HCT116 (cell line): ENCODE results near the gene SLC1A1. TPM values are rescaled to one million over a fixed set of nuclear protein-coding genes. Genes with fewer than 3 reads are reported as not detected.

Source experiments
- ATAC-seq: fragments of 200-7000 bp; cut with Tn5 transposase; 2 replicates; pipeline ENCODE4 v1.9.1; 2020; ENCODE audit warnings: mild to moderate bottlenecking, moderate library complexity
- BruUV-seq: library from RNA; stranded (reverse); fragments of 400-500 nt; replicated peaks from 2 replicates; lab custom pipeline; 2021; lab: Mats Ljungman, UMichigan
- CTCF ChIA-PET: fragments of 300-600 bp; sonication (Branson Sonifier 250); formaldehyde crosslinking; loops from one replicate; lab custom pipeline; 2021; ENCODE audit warnings: antibody characterized with exemption; lab: Charles Lee
- POLR2A ChIA-PET: fragments of 300-600, 350-600 bp; sonication (Branson Sonifier 250); formaldehyde crosslinking; loops from one replicate; lab custom pipeline; 2021; ENCODE audit warnings: antibody characterized with exemption; lab: Charles Lee
- RAD21 ChIA-PET, 2 experiments: fragments of 300-600 bp; sonication (Branson Sonifier 250); formaldehyde crosslinking; loops; one replicate each; lab custom pipeline; 2023; ENCODE audit warnings: low total read pairs in 2 of 2; ENCODE audit not compliant: uncharacterized antibody in 2 of 2, unreplicated experiment in 2 of 2, low non-redundant PET in 1 of 2; lab: Charles Lee
- DNase-seq: peaks from one replicate; pipeline ENCODE4 v3.0.0-alpha.2; 2010; ENCODE audit warnings: low read depth, low spot score
- H2AFZ ChIP-seq: fragments of 200-600 bp; shearing (Covaris generic), sonication (generic); 2 replicates; pipeline ENCODE4 v1.6.1; 2017; ENCODE audit warnings: low read depth, mixed run types, mixed read lengths, antibody characterized with exemption, low read length; ENCODE audit not compliant: poor library complexity, severe bottlenecking
- H3K27ac ChIP-seq: 2 replicates; pipeline ENCODE4 v1.5.1; 2012; ENCODE audit warnings: low read depth, low read length
- H3K27me3 ChIP-seq: fragments of 200-600 bp; sonication (generic); 2 replicates; pipeline ENCODE4 v1.6.1; 2016; ENCODE audit warnings: mixed run types, low read length, mixed read lengths; ENCODE audit not compliant: insufficient read depth
- H3K36me3 ChIP-seq, 2 experiments: fragments of 200-500 bp in 1 of 2; fragments of 200-600 bp in 1 of 2; sonication (Bioruptor generic) in 1 of 2; sonication (generic) in 1 of 2; 2 replicates each; pipeline versions ENCODE4 v1.5.1 to v1.6.1; 2014 to 2016; ENCODE audit warnings: low read length in 2 of 2, inconsistent platforms in 1 of 2, mixed read lengths in 1 of 2, mixed run types in 1 of 2; ENCODE audit not compliant: insufficient read depth in 2 of 2, control insufficient read depth in 1 of 2
- H3K4me1 ChIP-seq, 2 experiments: fragments of 200-600 bp in 1 of 2; sonication (generic) in 1 of 2; 2 replicates each; pipeline versions ENCODE4 v1.5.1 to v1.6.1; 2012 to 2017; ENCODE audit warnings: low read length in 2 of 2, inconsistent platforms in 1 of 2, mild to moderate bottlenecking in 1 of 2, mixed read lengths in 1 of 2, mixed run types in 1 of 2, moderate library complexity in 1 of 2; ENCODE audit not compliant: insufficient read depth in 2 of 2, control insufficient read depth in 1 of 2
- H3K4me2 ChIP-seq: fragments of 200-600 bp; sonication (generic); 2 replicates; pipeline ENCODE4 v1.6.1; 2017; ENCODE audit warnings: mixed run types, low read length, mixed read lengths
- H3K4me3 ChIP-seq, 2 experiments: fragments of 200-600 bp in 1 of 2; sonication (generic) in 1 of 2; replicated peaks in 1 of 2; 2 replicates each; pipeline ENCODE4 v1.5.1; 2011 to 2016; ENCODE audit warnings: low read length in 2 of 2, control low read depth in 1 of 2, low read depth in 1 of 2, mild to moderate bottlenecking in 1 of 2, mixed read lengths in 1 of 2, mixed run types in 1 of 2
- H3K79me2 ChIP-seq: fragments of 200-600 bp; sonication (generic); 2 replicates; pipeline ENCODE4 v1.6.1; 2017; ENCODE audit warnings: mild to moderate bottlenecking, mixed run types, low read length, moderate library complexity, mixed read lengths; ENCODE audit not compliant: insufficient read depth
- H3K9ac ChIP-seq: fragments of 200-600 bp; sonication (generic); 2 replicates; pipeline ENCODE4 v1.6.1; 2016; ENCODE audit warnings: low read length, mixed read lengths
- H3K9me2 ChIP-seq: fragments of 200-600 bp; sonication (generic), shearing (Covaris generic); 2 replicates; pipeline ENCODE4 v1.6.1; 2017; ENCODE audit warnings: mixed run types, mild to moderate bottlenecking, moderate library complexity; ENCODE audit not compliant: insufficient read depth
- H3K9me3 ChIP-seq, 2 experiments: fragments of 200-500 bp in 1 of 2; fragments of 200-600 bp in 1 of 2; sonication (Bioruptor generic) in 1 of 2; sonication (generic) in 1 of 2; 2 replicates each; pipeline ENCODE4 v1.6.1; 2014 to 2017; ENCODE audit warnings: low read length in 2 of 2, mixed read lengths in 2 of 2, inconsistent platforms in 1 of 2, low read depth in 1 of 2, mild to moderate bottlenecking in 1 of 2, mixed run types in 1 of 2, moderate library complexity in 1 of 2; ENCODE audit not compliant: control insufficient read depth in 1 of 2, insufficient read depth in 1 of 2
- H4K20me1 ChIP-seq: fragments of 200-600 bp; sonication (generic), shearing (Covaris generic); 2 replicates; pipeline ENCODE4 v1.6.1; 2017; ENCODE audit warnings: mixed run types, mild to moderate bottlenecking, moderate library complexity; ENCODE audit not compliant: insufficient read depth
- EZH2phosphoT487 ChIP-seq: fragments of 200-600 bp; IDR thresholded peaks from 2 replicates; pipeline ENCODE4 v1.6.1; 2018; ENCODE audit warnings: antibody characterized with exemption, borderline replicate concordance
- POLR2A ChIP-seq: IDR thresholded peaks from 2 replicates; pipeline ENCODE4 v1.7.0; 2011; ENCODE audit warnings: borderline replicate concordance; ENCODE audit not compliant: insufficient read depth, insufficient read length; ENCODE audit errors: extremely low read depth
- SP1 ChIP-seq: IDR thresholded peaks from 2 replicates; pipeline ENCODE4 v1.6.1; 2012; ENCODE audit warnings: low read depth
- YY1 ChIP-seq: IDR thresholded peaks from 2 replicates; pipeline ENCODE4 v1.6.1; 2011; ENCODE audit warnings: low read length, low read depth, moderate library complexity, mild to moderate bottlenecking; ENCODE audit not compliant: insufficient replicate concordance; ENCODE audit errors: extremely low read depth
- ZNF274 ChIP-seq: fragments of 200-500 bp; sonication (Bioruptor generic); IDR thresholded peaks from 2 replicates; pipeline ENCODE4 v1.6.1; 2014; ENCODE audit warnings: mild to moderate bottlenecking, low read depth, low read length, inconsistent platforms
- intact Hi-C: fragments of 100-400 bp; cut with micrococcal nuclease; formaldehyde crosslinking; loops from 2 replicates; pipeline ENCODE4 v1.10.0; 2022
- total RNA-seq: library from RNA; stranded (reverse); gene quantifications from one replicate; pipeline ENCODE4 v1.2.1, GENCODE V29; 2021; ENCODE audit not compliant: unreplicated experiment
- TF ChIP-seq, protein P1 (sequence below): IDR thresholded peaks from 2 replicates; pipeline ENCODE4 v1.6.1; 2012
- TF ChIP-seq, protein P2 (sequence below): IDR thresholded peaks from 2 replicates; pipeline ENCODE4 v1.6.1; 2012; ENCODE audit warnings: low read depth

Gene SLC1A1
- total RNA-seq, 1 experiment from 2014 or later = 6.8 TPM

DNA sequence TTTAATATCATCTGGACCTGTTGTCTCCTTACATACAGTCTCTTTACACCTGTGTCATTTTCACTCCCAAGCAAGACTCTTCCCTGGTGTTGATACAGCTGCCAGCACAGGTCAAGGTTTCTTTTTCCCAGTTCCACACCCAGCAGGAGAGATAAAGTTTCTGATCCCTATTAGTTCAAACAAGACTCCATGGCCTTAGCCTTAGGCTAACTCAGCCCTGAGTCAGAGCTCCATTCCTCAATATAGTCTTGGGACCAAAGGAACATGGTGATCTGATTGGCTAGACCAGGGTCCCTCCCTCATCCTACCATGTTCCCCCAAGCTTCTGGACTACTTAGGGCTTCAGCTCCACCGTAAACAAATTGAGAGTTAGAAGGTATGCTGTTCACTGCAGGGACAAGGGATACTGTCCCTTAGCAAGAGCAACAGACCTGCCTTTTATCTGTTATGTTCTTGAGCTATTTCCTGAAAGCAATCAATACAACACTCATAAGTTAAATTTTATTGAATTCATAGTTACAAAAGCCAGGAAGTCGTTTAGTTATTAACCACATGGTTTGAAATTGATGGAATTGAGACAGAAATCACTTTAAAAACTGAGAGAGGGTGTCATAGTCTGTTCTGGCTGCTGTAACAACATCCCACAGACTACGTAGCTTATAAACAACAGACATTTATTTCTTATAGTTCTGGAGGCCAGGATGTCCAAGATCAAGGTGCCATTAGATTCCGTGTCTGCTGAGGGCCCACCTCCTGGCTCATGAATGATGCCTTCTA lies 20.5 kb downstream of the SLC1A1 start (continued):
- TF ChIP-seq, protein P1, sequence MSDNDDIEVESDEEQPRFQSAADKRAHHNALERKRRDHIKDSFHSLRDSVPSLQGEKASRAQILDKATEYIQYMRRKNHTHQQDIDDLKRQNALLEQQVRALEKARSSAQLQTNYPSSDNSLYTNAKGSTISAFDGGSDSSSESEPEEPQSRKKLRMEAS = no peak
- TF ChIP-seq, protein P2, sequence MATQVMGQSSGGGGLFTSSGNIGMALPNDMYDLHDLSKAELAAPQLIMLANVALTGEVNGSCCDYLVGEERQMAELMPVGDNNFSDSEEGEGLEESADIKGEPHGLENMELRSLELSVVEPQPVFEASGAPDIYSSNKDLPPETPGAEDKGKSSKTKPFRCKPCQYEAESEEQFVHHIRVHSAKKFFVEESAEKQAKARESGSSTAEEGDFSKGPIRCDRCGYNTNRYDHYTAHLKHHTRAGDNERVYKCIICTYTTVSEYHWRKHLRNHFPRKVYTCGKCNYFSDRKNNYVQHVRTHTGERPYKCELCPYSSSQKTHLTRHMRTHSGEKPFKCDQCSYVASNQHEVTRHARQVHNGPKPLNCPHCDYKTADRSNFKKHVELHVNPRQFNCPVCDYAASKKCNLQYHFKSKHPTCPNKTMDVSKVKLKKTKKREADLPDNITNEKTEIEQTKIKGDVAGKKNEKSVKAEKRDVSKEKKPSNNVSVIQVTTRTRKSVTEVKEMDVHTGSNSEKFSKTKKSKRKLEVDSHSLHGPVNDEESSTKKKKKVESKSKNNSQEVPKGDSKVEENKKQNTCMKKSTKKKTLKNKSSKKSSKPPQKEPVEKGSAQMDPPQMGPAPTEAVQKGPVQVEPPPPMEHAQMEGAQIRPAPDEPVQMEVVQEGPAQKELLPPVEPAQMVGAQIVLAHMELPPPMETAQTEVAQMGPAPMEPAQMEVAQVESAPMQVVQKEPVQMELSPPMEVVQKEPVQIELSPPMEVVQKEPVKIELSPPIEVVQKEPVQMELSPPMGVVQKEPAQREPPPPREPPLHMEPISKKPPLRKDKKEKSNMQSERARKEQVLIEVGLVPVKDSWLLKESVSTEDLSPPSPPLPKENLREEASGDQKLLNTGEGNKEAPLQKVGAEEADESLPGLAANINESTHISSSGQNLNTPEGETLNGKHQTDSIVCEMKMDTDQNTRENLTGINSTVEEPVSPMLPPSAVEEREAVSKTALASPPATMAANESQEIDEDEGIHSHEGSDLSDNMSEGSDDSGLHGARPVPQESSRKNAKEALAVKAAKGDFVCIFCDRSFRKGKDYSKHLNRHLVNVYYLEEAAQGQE = no peak
- TF ChIP-seq EZH2phosphoT487 = no peak
- no peak for TF ChIP-seq ZNF274
- no peak for TF ChIP-seq YY1

DNA sequence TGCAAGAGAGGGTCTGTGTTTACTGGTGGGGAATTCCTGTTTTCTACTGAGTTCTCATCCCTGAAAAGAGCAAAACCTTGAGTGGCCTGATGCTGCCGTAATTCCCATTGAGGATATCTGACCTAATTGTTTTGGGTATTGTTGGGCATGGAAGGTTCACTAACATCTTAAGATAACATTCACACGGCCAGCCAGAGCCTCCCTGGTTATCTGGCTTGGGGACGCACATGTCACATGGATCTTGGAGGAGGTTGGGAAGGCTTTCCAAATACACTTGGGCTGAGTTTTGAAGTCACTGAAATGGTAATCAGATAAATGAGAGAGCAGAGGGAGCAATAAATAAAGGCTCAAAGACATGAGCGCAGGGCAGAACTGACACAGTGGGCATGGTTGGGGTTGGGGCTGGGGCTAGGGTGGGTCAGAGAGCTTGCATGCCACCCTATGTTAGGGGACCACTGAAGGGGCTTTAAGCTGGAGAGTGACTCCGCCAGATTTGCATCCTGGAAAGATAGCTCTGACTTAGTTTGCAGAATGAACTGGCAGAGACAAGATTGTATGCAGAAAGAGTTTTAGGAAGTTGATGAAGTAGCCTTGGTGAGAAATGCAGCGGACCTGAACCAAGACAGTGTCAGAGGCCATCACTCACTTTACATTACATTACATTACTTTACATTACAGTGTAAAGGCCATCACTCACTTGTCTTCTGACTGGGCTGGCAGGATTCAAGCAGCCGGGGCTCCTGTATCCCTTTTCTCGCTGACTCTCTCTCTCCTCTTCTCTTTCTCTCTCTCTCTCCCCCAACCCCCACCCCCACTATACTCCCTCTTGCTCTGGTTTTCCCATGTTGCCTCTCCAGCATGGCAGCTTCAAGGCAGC lies 24.2 kb downstream of the SLC1A1 start:
- Histone ChIP-seq H3K4me3 (no peak overlapping the region), H4K20me1 (no peaks in the 10 kb centered on the region), H3K36me3 (no peaks in the 10 kb centered on the region), H3K9me3 (no peaks in the 10 kb centered on the region), H3K4me2 (no peak overlapping the region), H2AFZ (no peak overlapping the region), H3K9ac (no peak overlapping the region), H3K27ac (no peak overlapping the region), H3K9me2 (no peaks in the 10 kb centered on the region), H3K79me2 (no peaks in the 10 kb centered on the region), H3K27me3 (no peaks in the 10 kb centered on the region), H3K4me1 (no peaks in the 10 kb centered on the region)
- intact Hi-C loops = no loop called here
- TF ChIP-seq POLR2A = no peak
- no peak for TF ChIP-seq SP1
- CTCF ChIA-PET = no interaction called here
- POLR2A ChIA-PET = no interaction called here
- ATAC-seq (no peak), DNase-seq (no peak)
- BruUV-seq = no TSS peak
- RAD21 ChIA-PET = no interaction called here
